ENCODE measurements around the gene ALG5.

DNA sequence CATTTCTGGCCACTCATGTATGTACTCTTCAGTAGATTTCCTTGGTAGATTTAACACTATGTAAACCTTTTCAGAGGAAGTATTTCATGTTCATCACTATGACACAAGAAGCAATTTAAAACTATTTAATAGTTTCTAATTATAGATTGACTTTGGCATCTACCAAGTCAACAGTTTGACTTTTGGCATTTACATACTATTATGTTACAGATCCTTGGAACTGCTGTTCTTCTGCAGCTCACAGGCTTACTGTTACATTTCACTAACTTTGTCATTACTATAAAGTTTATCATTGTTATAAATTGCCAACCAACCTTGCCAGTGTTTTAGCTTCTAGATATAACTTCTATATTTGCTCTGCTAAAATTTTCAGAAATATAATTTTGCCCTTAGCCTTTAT is 41.6 kb upstream of the ALG5 start:
- TF ChIP-seq SMC3 (IDR thresholded peaks at IDR 0.05; ENCODE audit: low read depth, low read length) (no peak), MAZ (IDR thresholded peaks at IDR 0.05; ENCODE audit: borderline replicate concordance, low read depth, low read length) (no peak), NFE2L2 (IDR thresholded peaks at IDR 0.05; ENCODE audit: low read depth, low read length) (no peak), POLR2A (IDR thresholded peaks at IDR 0.05; ENCODE audit: low read depth, low read length) (no peak), BHLHE40 (IDR thresholded peaks at IDR 0.05; ENCODE audit: low read depth, low read length) (no peak)
- TF ChIP-seq, protein P1, sequence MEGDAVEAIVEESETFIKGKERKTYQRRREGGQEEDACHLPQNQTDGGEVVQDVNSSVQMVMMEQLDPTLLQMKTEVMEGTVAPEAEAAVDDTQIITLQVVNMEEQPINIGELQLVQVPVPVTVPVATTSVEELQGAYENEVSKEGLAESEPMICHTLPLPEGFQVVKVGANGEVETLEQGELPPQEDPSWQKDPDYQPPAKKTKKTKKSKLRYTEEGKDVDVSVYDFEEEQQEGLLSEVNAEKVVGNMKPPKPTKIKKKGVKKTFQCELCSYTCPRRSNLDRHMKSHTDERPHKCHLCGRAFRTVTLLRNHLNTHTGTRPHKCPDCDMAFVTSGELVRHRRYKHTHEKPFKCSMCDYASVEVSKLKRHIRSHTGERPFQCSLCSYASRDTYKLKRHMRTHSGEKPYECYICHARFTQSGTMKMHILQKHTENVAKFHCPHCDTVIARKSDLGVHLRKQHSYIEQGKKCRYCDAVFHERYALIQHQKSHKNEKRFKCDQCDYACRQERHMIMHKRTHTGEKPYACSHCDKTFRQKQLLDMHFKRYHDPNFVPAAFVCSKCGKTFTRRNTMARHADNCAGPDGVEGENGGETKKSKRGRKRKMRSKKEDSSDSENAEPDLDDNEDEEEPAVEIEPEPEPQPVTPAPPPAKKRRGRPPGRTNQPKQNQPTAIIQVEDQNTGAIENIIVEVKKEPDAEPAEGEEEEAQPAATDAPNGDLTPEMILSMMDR (conservative IDR thresholded peaks at IDR 0.05; ENCODE audit: low read depth, low read length): no peak
- TF ChIP-seq, protein P2, sequence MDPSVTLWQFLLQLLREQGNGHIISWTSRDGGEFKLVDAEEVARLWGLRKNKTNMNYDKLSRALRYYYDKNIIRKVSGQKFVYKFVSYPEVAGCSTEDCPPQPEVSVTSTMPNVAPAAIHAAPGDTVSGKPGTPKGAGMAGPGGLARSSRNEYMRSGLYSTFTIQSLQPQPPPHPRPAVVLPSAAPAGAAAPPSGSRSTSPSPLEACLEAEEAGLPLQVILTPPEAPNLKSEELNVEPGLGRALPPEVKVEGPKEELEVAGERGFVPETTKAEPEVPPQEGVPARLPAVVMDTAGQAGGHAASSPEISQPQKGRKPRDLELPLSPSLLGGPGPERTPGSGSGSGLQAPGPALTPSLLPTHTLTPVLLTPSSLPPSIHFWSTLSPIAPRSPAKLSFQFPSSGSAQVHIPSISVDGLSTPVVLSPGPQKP (IDR thresholded peaks at IDR 0.05; ENCODE audit: borderline replicate concordance, low read depth, low read length): no peak
- TF ChIP-seq, protein P3, sequence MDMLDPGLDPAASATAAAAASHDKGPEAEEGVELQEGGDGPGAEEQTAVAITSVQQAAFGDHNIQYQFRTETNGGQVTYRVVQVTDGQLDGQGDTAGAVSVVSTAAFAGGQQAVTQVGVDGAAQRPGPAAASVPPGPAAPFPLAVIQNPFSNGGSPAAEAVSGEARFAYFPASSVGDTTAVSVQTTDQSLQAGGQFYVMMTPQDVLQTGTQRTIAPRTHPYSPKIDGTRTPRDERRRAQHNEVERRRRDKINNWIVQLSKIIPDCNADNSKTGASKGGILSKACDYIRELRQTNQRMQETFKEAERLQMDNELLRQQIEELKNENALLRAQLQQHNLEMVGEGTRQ (IDR thresholded peaks at IDR 0.05; ENCODE audit: low read depth, low read length): no peak

Measured in IMR-90 (cell line).